PC-9 (cell line): ENCODE data around the gene SULT4A1.

ENCODE experiments used
- EZH2 ChIP-seq: fragments of 200-600 bp; sonication (generic); IDR thresholded peaks from 2 replicates; pipeline ENCODE4 v1.8.0; 2017; ENCODE audit warnings: antibody characterized with exemption, low read depth
- TF ChIP-seq, protein P1 (sequence below): fragments of 200-600 bp; sonication (generic); conservative IDR thresholded peaks from 2 replicates; pipeline ENCODE4 v1.6.1; 2017; ENCODE audit warnings: mixed run types, antibody characterized with exemption, mild to moderate bottlenecking, moderate library complexity

DNA sequence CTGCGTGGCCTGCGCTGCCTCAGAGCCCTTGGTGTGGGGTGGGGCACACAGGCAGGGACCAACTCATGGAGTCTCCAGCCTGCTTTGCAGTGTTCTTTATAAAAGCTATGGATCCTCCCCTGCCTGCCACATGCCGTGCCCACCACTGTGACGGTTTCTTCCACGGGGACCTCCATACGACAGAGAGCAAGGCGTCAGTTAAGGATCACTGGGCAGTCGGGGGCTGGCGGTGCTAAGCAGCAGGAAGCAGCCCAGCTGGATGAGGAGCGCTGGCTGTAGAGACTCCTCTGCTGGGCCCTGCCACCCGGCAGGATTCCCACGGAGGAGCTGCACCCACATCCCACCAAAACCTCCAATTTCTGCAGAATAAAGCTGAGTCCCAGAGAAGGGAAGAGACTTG, 27.1 kb downstream of the SULT4A1 start:
- TF ChIP-seq EZH2, result no peak
- TF ChIP-seq, protein P1, sequence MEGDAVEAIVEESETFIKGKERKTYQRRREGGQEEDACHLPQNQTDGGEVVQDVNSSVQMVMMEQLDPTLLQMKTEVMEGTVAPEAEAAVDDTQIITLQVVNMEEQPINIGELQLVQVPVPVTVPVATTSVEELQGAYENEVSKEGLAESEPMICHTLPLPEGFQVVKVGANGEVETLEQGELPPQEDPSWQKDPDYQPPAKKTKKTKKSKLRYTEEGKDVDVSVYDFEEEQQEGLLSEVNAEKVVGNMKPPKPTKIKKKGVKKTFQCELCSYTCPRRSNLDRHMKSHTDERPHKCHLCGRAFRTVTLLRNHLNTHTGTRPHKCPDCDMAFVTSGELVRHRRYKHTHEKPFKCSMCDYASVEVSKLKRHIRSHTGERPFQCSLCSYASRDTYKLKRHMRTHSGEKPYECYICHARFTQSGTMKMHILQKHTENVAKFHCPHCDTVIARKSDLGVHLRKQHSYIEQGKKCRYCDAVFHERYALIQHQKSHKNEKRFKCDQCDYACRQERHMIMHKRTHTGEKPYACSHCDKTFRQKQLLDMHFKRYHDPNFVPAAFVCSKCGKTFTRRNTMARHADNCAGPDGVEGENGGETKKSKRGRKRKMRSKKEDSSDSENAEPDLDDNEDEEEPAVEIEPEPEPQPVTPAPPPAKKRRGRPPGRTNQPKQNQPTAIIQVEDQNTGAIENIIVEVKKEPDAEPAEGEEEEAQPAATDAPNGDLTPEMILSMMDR, result no peak
